PC-3 (cell line): ENCODE results near the gene COPS3.

Source experiments
- CTCF ChIP-seq: fragments of 300-600 bp; sonication (generic); conservative IDR thresholded peaks from 2 replicates; pipeline ENCODE4 v1.5.1; 2017; ENCODE audit warnings: antibody characterized with exemption, low read depth, mild to moderate bottlenecking, low read length
- EZH2 ChIP-seq: fragments of 300-600 bp; sonication (generic); IDR thresholded peaks from one replicate; pipeline ENCODE4 v1.6.1; 2017; ENCODE audit warnings: antibody characterized with exemption, mild to moderate bottlenecking, low read length; ENCODE audit not compliant: unreplicated experiment
- EZH2phosphoT487 ChIP-seq: fragments of 300-600 bp; sonication (generic); IDR thresholded peaks from 2 replicates; pipeline ENCODE4 v1.6.1; 2018; ENCODE audit warnings: mild to moderate bottlenecking, antibody characterized with exemption, low read length, borderline replicate concordance

GRCh38 chr17:17226451-17227265, 54.4 kb downstream of the COPS3 start:
- no peak for TF ChIP-seq CTCF
- no peak for TF ChIP-seq EZH2
- no peak for TF ChIP-seq EZH2phosphoT487
